Ovary (tissue), 3 donors: ENCODE results near the gene ITGAX.

Experiments used
- EP300 ChIP-seq: sonication (generic); formaldehyde crosslinking; IDR thresholded peaks from one replicate; pipeline ENCODE4 v1.6.1; 2017; ENCODE audit warnings: antibody characterized with exemption
- POLR2A ChIP-seq: fragments of 450-650 bp; IDR thresholded peaks from one replicate; pipeline ENCODE4 v1.6.1; 2017; ENCODE audit warnings: antibody characterized with exemption, mild to moderate bottlenecking, moderate library complexity
- TF ChIP-seq, protein P1 (sequence below), 3 donors: fragments of 450-650 bp in 2 of 3; fragments of 200-600 bp in 1 of 3; IDR thresholded peaks; one replicate each; pipeline versions ENCODE4 v1.5.1 to v1.8.0; 2016 to 2022; ENCODE audit warnings: antibody characterized with exemption in 3 of 3, mild to moderate bottlenecking in 1 of 3
- donor health status: DM: no; HTN: no; CAD: no.

GRCh38 chr16:31331141-31331764 is 23.7 kb upstream of the ITGAX start:
- TF ChIP-seq, protein P1, sequence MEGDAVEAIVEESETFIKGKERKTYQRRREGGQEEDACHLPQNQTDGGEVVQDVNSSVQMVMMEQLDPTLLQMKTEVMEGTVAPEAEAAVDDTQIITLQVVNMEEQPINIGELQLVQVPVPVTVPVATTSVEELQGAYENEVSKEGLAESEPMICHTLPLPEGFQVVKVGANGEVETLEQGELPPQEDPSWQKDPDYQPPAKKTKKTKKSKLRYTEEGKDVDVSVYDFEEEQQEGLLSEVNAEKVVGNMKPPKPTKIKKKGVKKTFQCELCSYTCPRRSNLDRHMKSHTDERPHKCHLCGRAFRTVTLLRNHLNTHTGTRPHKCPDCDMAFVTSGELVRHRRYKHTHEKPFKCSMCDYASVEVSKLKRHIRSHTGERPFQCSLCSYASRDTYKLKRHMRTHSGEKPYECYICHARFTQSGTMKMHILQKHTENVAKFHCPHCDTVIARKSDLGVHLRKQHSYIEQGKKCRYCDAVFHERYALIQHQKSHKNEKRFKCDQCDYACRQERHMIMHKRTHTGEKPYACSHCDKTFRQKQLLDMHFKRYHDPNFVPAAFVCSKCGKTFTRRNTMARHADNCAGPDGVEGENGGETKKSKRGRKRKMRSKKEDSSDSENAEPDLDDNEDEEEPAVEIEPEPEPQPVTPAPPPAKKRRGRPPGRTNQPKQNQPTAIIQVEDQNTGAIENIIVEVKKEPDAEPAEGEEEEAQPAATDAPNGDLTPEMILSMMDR (IDR thresholded peaks at IDR 0.05), result no peak
- TF ChIP-seq EP300 (no peak), POLR2A (no peak)
